CD4-positive, CD25-positive, alpha-beta regulatory T cell (primary cell): ENCODE measurements around the gene FAF1. TPM values are rescaled to one million over a fixed set of nuclear protein-coding genes. Genes with fewer than 3 reads are reported as not detected.

Experiments used
- ATAC-seq, 2 donors: fragments of 150-1000 bp; cut with Tn5 transposase; one replicate each; pipeline ENCODE4 v1.10.0; 2021; ENCODE audit warnings: low read depth in 2 of 2, moderate number of reproducible peaks in 2 of 2, moderate library complexity in 1 of 2
- DNase-seq, 3 donors: peaks; one replicate each; pipeline versions ENCODE4 v3.0.0 to v3.0.0-alpha.2; 2012 to 2022; ENCODE audit warnings: mixed read lengths in 1 of 3
- H3K27ac ChIP-seq: one replicate; pipeline ENCODE4 v1.7.0; 2013; ENCODE audit warnings: mild to moderate bottlenecking, low read length; ENCODE audit not compliant: insufficient read depth, poor library complexity, severe bottlenecking
- H3K27me3 ChIP-seq: one replicate; pipeline ENCODE4 v1.7.0; 2013; ENCODE audit warnings: low read length; ENCODE audit not compliant: control insufficient read depth, insufficient read depth
- H3K36me3 ChIP-seq: one replicate; pipeline ENCODE4 v1.7.0; 2013; ENCODE audit warnings: mild to moderate bottlenecking, low read length, moderate library complexity; ENCODE audit not compliant: control insufficient read depth, insufficient read depth
- H3K4me1 ChIP-seq: 2 replicates; pipeline ENCODE4 v1.7.0; 2013; ENCODE audit warnings: mild to moderate bottlenecking, low read length; ENCODE audit not compliant: insufficient read depth, control insufficient read depth, poor library complexity, severe bottlenecking
- H3K4me3 ChIP-seq: one replicate; pipeline ENCODE4 v1.7.0; 2013; ENCODE audit warnings: low read depth, mild to moderate bottlenecking, low read length, moderate library complexity
- H3K9me3 ChIP-seq, 2 experiments: 1 replicate in 1 of 2; 2 replicates in 1 of 2; pipeline ENCODE4 v1.7.0; 2013; ENCODE audit warnings: low read length in 2 of 2, mild to moderate bottlenecking in 1 of 2, moderate library complexity in 1 of 2; ENCODE audit not compliant: control insufficient read depth in 2 of 2
- H3K27ac Mint-ChIP-seq, 3 donors: one replicate each; pipeline ENCODE4 v1.8.0; 2020 to 2022; ENCODE audit warnings: mild to moderate bottlenecking in 3 of 3, mixed read lengths in 3 of 3, moderate library complexity in 2 of 3
- H3K27me3 Mint-ChIP-seq: one replicate; pipeline ENCODE4 v1.8.0; 2022; ENCODE audit warnings: mild to moderate bottlenecking, mixed read lengths
- H3K36me3 Mint-ChIP-seq: one replicate; pipeline ENCODE4 v1.8.0; 2020; ENCODE audit warnings: mixed read lengths
- H3K4me1 Mint-ChIP-seq, 4 donors: one replicate each; pipeline ENCODE4 v1.8.0; 2020 to 2022; ENCODE audit warnings: mixed read lengths in 4 of 4, mild to moderate bottlenecking in 1 of 4
- H3K4me3 Mint-ChIP-seq, 4 donors: one replicate each; pipeline ENCODE4 v1.8.0; 2020 to 2022; ENCODE audit warnings: mild to moderate bottlenecking in 4 of 4, mixed read lengths in 4 of 4, moderate library complexity in 3 of 4
- H3K9me3 Mint-ChIP-seq, 7 donors: one replicate each; pipeline ENCODE4 v1.8.0; 2020 to 2022; ENCODE audit warnings: mixed read lengths in 7 of 7, mild to moderate bottlenecking in 3 of 7, moderate library complexity in 2 of 7
- polyA plus RNA-seq, 4 donors: library from polyadenylated mRNA; unstranded; fragments of 300-500 nt; fragmentation: Illumina TruSeq; gene quantifications; one replicate each; pipeline ENCODE4 v1.2.3, GENCODE V29; 2021
- total RNA-seq: library from RNA; stranded (reverse); gene quantifications from one replicate; pipeline ENCODE4 v1.2.3, GENCODE V29; 2022

FAF1 gene
- total and polyA plus RNA-seq, 5 donors from 2014 or later, result 28.9 to 58.2 (median 54.3) TPM

- Mint-ChIP-seq H3K9me3 (peaks cover 0 to 5% (median 0%) of the 10 kb centered on the region in 7 donors), H3K27ac (no peak within 1 kb of the TSS), H3K36me3 (no peaks in the 10 kb centered on the region), H3K4me1 (peaks cover 0 to 72% (median 32%) of the 10 kb centered on the region in 4 donors), H3K27me3 (peaks cover 86% of the 10 kb centered on the region), H3K4me3 (peak within 1 kb of the TSS; percentile 81 to 94 (median 91))
- DNase-seq, result no peak
- Histone ChIP-seq H3K4me3 (peak within 1 kb of the TSS; percentile 68), H3K27me3 (peaks cover 27% of the 10 kb centered on the region), H3K4me1 (peaks cover 44% of the 10 kb centered on the region), H3K27ac (no peak within 1 kb of the TSS), H3K9me3 (no peaks in the 10 kb centered on the region), H3K36me3 (no peaks in the 10 kb centered on the region)
- no peak for ATAC-seq
Observed at GRCh38 chr1:50422946-50423669, 537.0 kb downstream of the FAF1 start, which contains the start of gene DMRTA2. Gene DMRTA2 (minus strand): TSS chr1:50423443. CDS start chr1:50421536, 1,907 bp downstream.

- H3K4me1 Mint-ChIP-seq, result peaks cover 0 to 72% (median 34%) of the 10 kb centered on the region in 4 donors
- H3K36me3 ChIP-seq, result no peaks in the 10 kb centered on the region
- peaks cover 86% of the 10 kb centered on the region for H3K27me3 Mint-ChIP-seq
- peaks cover 45% of the 10 kb centered on the region for H3K4me1 ChIP-seq
- H3K9me3 Mint-ChIP-seq, result peaks cover 0 to 7% (median 0%) of the 10 kb centered on the region in 7 donors
- H3K36me3 Mint-ChIP-seq, result no peaks in the 10 kb centered on the region
- H3K9me3 ChIP-seq, result no peaks in the 10 kb centered on the region
- peak overlapping the region; percentile 63 to 81 (median 70) for H3K4me3 Mint-ChIP-seq
- H3K27me3 ChIP-seq, result peaks cover 29% of the 10 kb centered on the region
- no peak overlapping the region for H3K27ac ChIP-seq
- no peak overlapping the region for H3K27ac Mint-ChIP-seq
- no peak overlapping the region for H3K4me3 ChIP-seq
- ATAC-seq, result no peak
- DNase-seq, result no peak
Observed at GRCh38 chr1:50422675-50422945, 537.5 kb downstream of the FAF1 start.

- no peaks in the 10 kb centered on the region for H3K9me3 ChIP-seq
- peaks cover 86% of the 10 kb centered on the region for H3K27me3 Mint-ChIP-seq
- H3K4me1 ChIP-seq, result peaks cover 44% of the 10 kb centered on the region
- peaks cover 0 to 68% (median 33%) of the 10 kb centered on the region in 4 donors for H3K4me1 Mint-ChIP-seq
- H3K36me3 ChIP-seq, result no peaks in the 10 kb centered on the region
- H3K27ac ChIP-seq, result no peak overlapping the region
- no peaks in the 10 kb centered on the region for H3K36me3 Mint-ChIP-seq
- H3K27me3 ChIP-seq, result peaks cover 24% of the 10 kb centered on the region
- H3K4me3 Mint-ChIP-seq, result peak overlapping the region; percentile 66 to 91 (median 78)
- ATAC-seq (no peak), DNase-seq (no peak)
- H3K9me3 Mint-ChIP-seq, result peaks cover 0 to 7% (median 0%) of the 10 kb centered on the region in 7 donors
- H3K4me3 ChIP-seq, result no peak overlapping the region
- peak overlapping the region in 1 of 3 donors; percentile 78 for H3K27ac Mint-ChIP-seq
Observed at GRCh38 chr1:50421768-50422674, 538.0 kb downstream of the FAF1 start.

GRCh38 chr1:50421366-50421748 lies 538.7 kb downstream of the FAF1 start:
- Histone ChIP-seq H3K4me1 (peaks cover 43% of the 10 kb centered on the region), H3K36me3 (no peaks in the 10 kb centered on the region)
- no peak overlapping the region for H3K27ac Mint-ChIP-seq

GRCh38 chr1:50420689-50421365 lies 539.2 kb downstream of the FAF1 start:
- Mint-ChIP-seq H3K4me3 (peak overlapping the region; percentile 50 to 80 (median 58)), H3K27ac (no peak overlapping the region), H3K9me3 (peaks cover 0 to 8% (median 0%) of the 10 kb centered on the region in 7 donors), H3K36me3 (no peaks in the 10 kb centered on the region), H3K27me3 (peaks cover 86% of the 10 kb centered on the region), H3K4me1 (peaks cover 0 to 68% (median 38%) of the 10 kb centered on the region in 4 donors)
- DNase-seq, result peak in 1 of 3 donors; percentile 45
- Histone ChIP-seq H3K27ac (no peak overlapping the region), H3K27me3 (peaks cover 22% of the 10 kb centered on the region), H3K4me3 (no peak overlapping the region), H3K9me3 (no peaks in the 10 kb centered on the region), H3K4me1 (peaks cover 43% of the 10 kb centered on the region), H3K36me3 (no peaks in the 10 kb centered on the region)
- no peak for ATAC-seq

More at GRCh38 chr1:50421366-50421748, 538.7 kb downstream of the FAF1 start:
- no peak overlapping the region for H3K27ac ChIP-seq
- no peak for ATAC-seq
- DNase-seq, result no peak
- H3K27me3 ChIP-seq, result peaks cover 24% of the 10 kb centered on the region
- no peak overlapping the region for H3K4me3 ChIP-seq
- Mint-ChIP-seq H3K36me3 (no peaks in the 10 kb centered on the region), H3K4me1 (peaks cover 0 to 72% (median 37%) of the 10 kb centered on the region in 4 donors), H3K4me3 (peak overlapping the region; percentile 25 to 91 (median 66)), H3K9me3 (peaks cover 0 to 8% (median 0%) of the 10 kb centered on the region in 7 donors), H3K27me3 (peaks cover 86% of the 10 kb centered on the region)
- H3K9me3 ChIP-seq, result no peaks in the 10 kb centered on the region

GRCh38 chr1:50419907-50420677 lies 540.0 kb downstream of the FAF1 start:
- H3K4me1 ChIP-seq, result peaks cover 37% of the 10 kb centered on the region
- no peaks in the 10 kb centered on the region for H3K36me3 ChIP-seq
- ATAC-seq (no peak), DNase-seq (no peak)
- Mint-ChIP-seq H3K4me3 (peak overlapping the region; percentile 50 to 80 (median 58)), H3K36me3 (no peaks in the 10 kb centered on the region), H3K4me1 (peaks cover 0 to 62% (median 38%) of the 10 kb centered on the region in 4 donors), H3K27me3 (peaks cover 84% of the 10 kb centered on the region), H3K27ac (no peak overlapping the region), H3K9me3 (peaks cover 0 to 8% (median 0%) of the 10 kb centered on the region in 7 donors)
- H3K4me3 ChIP-seq, result no peak overlapping the region
- no peaks in the 10 kb centered on the region for H3K9me3 ChIP-seq
- H3K27ac ChIP-seq, result no peak overlapping the region
- peaks cover 20% of the 10 kb centered on the region for H3K27me3 ChIP-seq
